A673 (cell line): Measurements from ENCODE around the gene JAKMIP1. TPM values are rescaled to one million over a fixed set of nuclear protein-coding genes. Genes with fewer than 3 reads are reported as not detected.

ENCODE experiments used
- BruUV-seq: library from RNA; stranded (reverse); fragments of 400-500 nt; replicated peaks from 2 replicates; lab custom pipeline; 2021; lab: Mats Ljungman, UMichigan
- CTCF ChIA-PET: fragments of 300-600 bp; sonication (Branson Sonifier 250); formaldehyde crosslinking; loops from one replicate; lab custom pipeline; 2022; ENCODE audit warnings: antibody characterized with exemption; lab: Charles Lee
- POLR2A ChIA-PET: fragments of 300-600 bp; sonication (Branson Sonifier 250); formaldehyde crosslinking; loops from one replicate; lab custom pipeline; 2022; ENCODE audit warnings: antibody characterized with exemption; ENCODE audit not compliant: low non-redundant PET; lab: Charles Lee
- DNase-seq: peaks from one replicate; pipeline ENCODE4 v3.0.0-alpha.2; 2015; ENCODE audit warnings: low spot score
- H3K27ac ChIP-seq: fragments of 200-600 bp; sonication (generic); 2 replicates; pipeline ENCODE4 v1.5.1; 2016; ENCODE audit warnings: mixed run types, low read depth, mild to moderate bottlenecking, mixed read lengths, antibody characterized with exemption, low read length; ENCODE audit not compliant: poor library complexity, severe bottlenecking
- H3K27me3 ChIP-seq: fragments of 200-600 bp; sonication (generic); replicated peaks from 2 replicates; pipeline ENCODE4 v1.6.1; 2017; ENCODE audit warnings: mixed run types, low read depth, mild to moderate bottlenecking, mixed read lengths, antibody characterized with exemption, low read length; ENCODE audit not compliant: insufficient read depth, poor library complexity
- H3K36me3 ChIP-seq: fragments of 200-600 bp; sonication (generic); 2 replicates; pipeline ENCODE4 v1.6.1; 2016; ENCODE audit warnings: mixed run types, mild to moderate bottlenecking, mixed read lengths, antibody characterized with exemption, low read length; ENCODE audit not compliant: insufficient read depth, poor library complexity, severe bottlenecking
- H3K4me1 ChIP-seq: fragments of 200-600 bp; sonication (generic); 2 replicates; pipeline ENCODE4 v1.6.1; 2017; ENCODE audit warnings: mixed run types, mild to moderate bottlenecking, mixed read lengths, antibody characterized with exemption, low read length; ENCODE audit not compliant: insufficient read depth, poor library complexity, severe bottlenecking
- H3K4me3 ChIP-seq: fragments of 200-600 bp; sonication (generic); 2 replicates; pipeline ENCODE4 v1.5.1; 2016; ENCODE audit warnings: low read depth, mixed run types, mild to moderate bottlenecking, mixed read lengths, low read length; ENCODE audit not compliant: poor library complexity, severe bottlenecking
- H3K9me3 ChIP-seq: fragments of 200-600 bp; sonication (generic); 2 replicates; pipeline ENCODE4 v1.6.1; 2016; ENCODE audit warnings: mixed run types, low read depth, mild to moderate bottlenecking, mixed read lengths, antibody characterized with exemption, low read length; ENCODE audit not compliant: poor library complexity, severe bottlenecking
- EZH2 ChIP-seq: fragments of 200-600 bp; sonication (generic); IDR thresholded peaks from 2 replicates; pipeline ENCODE4 v1.6.1; 2017; ENCODE audit warnings: borderline replicate concordance, low read depth, mild to moderate bottlenecking, mixed read lengths, antibody characterized with exemption, low read length; ENCODE audit not compliant: poor library complexity, severe bottlenecking
- intact Hi-C: fragments of 100-400 bp; cut with micrococcal nuclease; formaldehyde crosslinking; loops from one replicate; pipeline ENCODE4 v1.10.0; 2022; ENCODE audit not compliant: unreplicated experiment
- total RNA-seq: library from RNA; stranded (reverse); gene quantifications from 2 replicates; pipeline ENCODE4 v1.2.3, GENCODE V29; 2021
- TF ChIP-seq, protein P1 (sequence below): fragments of 300-800, 200-600 bp; sonication (generic); conservative IDR thresholded peaks from 2 replicates; pipeline ENCODE4 v1.5.1; 2017; ENCODE audit warnings: low read depth, mild to moderate bottlenecking, antibody characterized with exemption, low read length, moderate library complexity, mixed read lengths

JAKMIP1 gene
- total RNA-seq, 1 experiment from 2014 or later, result not detected

DNA sequence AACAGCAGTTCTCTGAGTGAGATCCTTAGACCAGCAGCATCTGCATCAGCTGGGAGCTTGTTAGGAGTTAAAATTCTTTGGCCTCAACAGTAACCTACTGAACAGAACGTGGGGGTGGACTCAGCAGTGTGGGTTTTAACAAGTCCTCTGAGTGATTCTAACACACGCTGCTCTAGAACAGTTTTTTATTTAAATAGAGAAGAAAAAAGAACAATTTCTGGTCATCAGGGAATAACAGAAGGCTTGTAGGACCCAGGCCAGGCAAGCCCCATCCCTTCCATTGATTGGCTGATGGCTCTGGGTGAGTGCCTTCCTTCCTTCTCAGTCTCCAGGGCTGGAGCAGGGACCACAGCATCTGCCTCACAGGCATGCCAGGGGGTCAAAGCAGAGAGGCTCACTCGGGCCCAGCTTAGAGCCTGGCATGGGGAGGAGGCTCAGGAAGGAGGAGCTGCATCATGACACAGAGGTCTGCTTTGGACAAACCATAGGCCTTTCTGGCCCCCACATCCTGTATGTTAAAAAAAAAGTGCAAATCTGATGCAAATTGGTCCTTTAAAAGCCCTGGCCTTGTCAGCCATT, 56.7 kb downstream of the JAKMIP1 start:
- Histone ChIP-seq H3K27ac (no peak overlapping the region), H3K4me1 (no peaks in the 10 kb centered on the region), H3K27me3 (no peaks in the 10 kb centered on the region), H3K36me3 (no peaks in the 10 kb centered on the region), H3K4me3 (no peak overlapping the region), H3K9me3 (no peaks in the 10 kb centered on the region)
- CTCF ChIA-PET, result no interaction called here
- no peak for DNase-seq
- intact Hi-C loops, result no loop called here
- no TSS peak for BruUV-seq
- POLR2A ChIA-PET, result no interaction called here
- no peak for TF ChIP-seq EZH2
- TF ChIP-seq, protein P1, sequence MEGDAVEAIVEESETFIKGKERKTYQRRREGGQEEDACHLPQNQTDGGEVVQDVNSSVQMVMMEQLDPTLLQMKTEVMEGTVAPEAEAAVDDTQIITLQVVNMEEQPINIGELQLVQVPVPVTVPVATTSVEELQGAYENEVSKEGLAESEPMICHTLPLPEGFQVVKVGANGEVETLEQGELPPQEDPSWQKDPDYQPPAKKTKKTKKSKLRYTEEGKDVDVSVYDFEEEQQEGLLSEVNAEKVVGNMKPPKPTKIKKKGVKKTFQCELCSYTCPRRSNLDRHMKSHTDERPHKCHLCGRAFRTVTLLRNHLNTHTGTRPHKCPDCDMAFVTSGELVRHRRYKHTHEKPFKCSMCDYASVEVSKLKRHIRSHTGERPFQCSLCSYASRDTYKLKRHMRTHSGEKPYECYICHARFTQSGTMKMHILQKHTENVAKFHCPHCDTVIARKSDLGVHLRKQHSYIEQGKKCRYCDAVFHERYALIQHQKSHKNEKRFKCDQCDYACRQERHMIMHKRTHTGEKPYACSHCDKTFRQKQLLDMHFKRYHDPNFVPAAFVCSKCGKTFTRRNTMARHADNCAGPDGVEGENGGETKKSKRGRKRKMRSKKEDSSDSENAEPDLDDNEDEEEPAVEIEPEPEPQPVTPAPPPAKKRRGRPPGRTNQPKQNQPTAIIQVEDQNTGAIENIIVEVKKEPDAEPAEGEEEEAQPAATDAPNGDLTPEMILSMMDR, result no peak

DNA sequence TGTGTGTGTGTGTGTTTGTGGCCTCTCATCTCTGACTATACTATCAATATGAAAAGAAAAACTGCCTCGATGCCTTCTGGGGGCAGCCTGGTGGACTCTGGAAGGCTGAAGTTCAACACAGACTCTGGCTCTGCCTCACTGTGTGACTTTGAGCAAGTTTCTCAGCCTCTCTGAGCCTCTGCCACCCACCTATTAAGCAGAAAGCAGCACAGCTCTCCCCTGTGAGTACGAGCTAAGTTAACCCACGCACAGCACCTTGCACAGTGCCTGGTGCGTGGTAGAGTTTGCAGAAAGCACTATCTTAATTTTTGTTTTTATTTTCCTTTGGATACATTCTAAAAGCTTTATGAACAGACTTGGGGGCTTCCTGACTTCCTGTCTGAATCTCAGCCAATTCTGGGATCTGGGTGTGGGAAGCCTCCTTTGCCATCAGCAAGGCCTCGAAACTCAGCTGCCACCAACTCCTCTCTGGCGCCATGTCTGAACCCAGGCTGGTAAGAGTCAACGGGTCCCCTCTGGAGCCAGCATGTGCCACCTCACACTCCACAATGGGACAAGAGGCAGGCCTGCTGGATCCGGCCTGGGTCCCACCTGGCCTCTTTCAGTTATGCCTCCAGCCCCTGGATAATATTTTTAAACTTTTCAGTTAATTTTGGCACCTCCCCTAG, 57.3 kb downstream of the JAKMIP1 start:
- Histone ChIP-seq H3K4me1 (no peaks in the 10 kb centered on the region), H3K27me3 (no peaks in the 10 kb centered on the region), H3K27ac (no peak overlapping the region), H3K36me3 (no peaks in the 10 kb centered on the region), H3K4me3 (no peak overlapping the region), H3K9me3 (no peaks in the 10 kb centered on the region)
- BruUV-seq, result no TSS peak
- TF ChIP-seq EZH2, result no peak
- TF ChIP-seq, protein P1, result no peak
- intact Hi-C loops, result no loop called here
- CTCF ChIA-PET, result no interaction called here
- POLR2A ChIA-PET, result no interaction called here
- no peak for DNase-seq

DNA sequence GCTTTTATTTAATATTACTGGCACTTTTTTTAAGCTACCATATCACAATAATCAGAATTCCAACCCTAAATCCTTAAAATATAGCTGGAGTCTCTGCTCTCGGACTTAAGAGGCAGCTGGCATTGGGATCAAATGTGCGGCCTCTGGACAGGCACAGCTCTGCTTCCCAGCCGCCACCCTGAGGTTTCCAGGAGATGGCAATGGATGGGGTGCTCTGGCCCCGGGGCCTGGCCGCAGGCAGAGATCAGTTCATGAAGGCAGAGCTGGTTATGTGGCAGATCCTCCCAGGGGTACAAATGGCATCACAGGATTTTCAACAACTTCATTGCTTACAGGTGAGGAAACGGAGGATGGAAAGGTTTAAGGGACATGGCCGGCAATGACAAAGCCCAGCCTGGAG, 57.8 kb downstream of the JAKMIP1 start:
- Histone ChIP-seq H3K4me3 (no peak overlapping the region), H3K27me3 (no peaks in the 10 kb centered on the region), H3K9me3 (no peaks in the 10 kb centered on the region), H3K4me1 (no peaks in the 10 kb centered on the region), H3K27ac (no peak overlapping the region), H3K36me3 (no peaks in the 10 kb centered on the region)
- no TSS peak for BruUV-seq
- DNase-seq, result no peak
- ChIA-PET CTCF (no interaction called here), POLR2A (no interaction called here)
- no peak for TF ChIP-seq EZH2
- TF ChIP-seq, protein P1, result no peak
- intact Hi-C loops, result no loop called here
